Subcutaneous abdominal adipose tissue (tissue), 5 donors: Measurements from ENCODE around the gene MX2.

Experiments
- H3K27ac ChIP-seq: one replicate; pipeline ENCODE4 v1.7.0; 2013; ENCODE audit warnings: low read depth, mild to moderate bottlenecking, inconsistent platforms, low read length, moderate library complexity
- H3K27me3 ChIP-seq, 5 donors: one replicate each; pipeline ENCODE4 v1.7.0; 2013; ENCODE audit warnings: low read length in 5 of 5, inconsistent platforms in 1 of 5; ENCODE audit not compliant: control insufficient read depth in 5 of 5, insufficient read depth in 4 of 5
- H3K36me3 ChIP-seq, 5 donors: one replicate each; pipeline ENCODE4 v1.7.0; 2013; ENCODE audit warnings: low read length in 5 of 5; ENCODE audit not compliant: control insufficient read depth in 5 of 5, insufficient read depth in 5 of 5
- H3K4me1 ChIP-seq, 5 donors: one replicate each; pipeline ENCODE4 v1.7.0; 2013; ENCODE audit warnings: low read length in 5 of 5, mild to moderate bottlenecking in 3 of 5, moderate library complexity in 1 of 5; ENCODE audit not compliant: control insufficient read depth in 5 of 5, insufficient read depth in 5 of 5
- H3K4me3 ChIP-seq, 5 donors: one replicate each; pipeline ENCODE4 v1.7.0; 2013; ENCODE audit warnings: low read length in 5 of 5, low read depth in 1 of 5
- H3K9ac ChIP-seq, 5 donors: one replicate each; pipeline ENCODE4 v1.7.0; 2013; ENCODE audit warnings: low read length in 5 of 5, mild to moderate bottlenecking in 4 of 5, moderate library complexity in 3 of 5
- H3K9me3 ChIP-seq, 5 donors: one replicate each; pipeline ENCODE4 v1.7.0; 2013; ENCODE audit warnings: low read length in 5 of 5; ENCODE audit not compliant: control insufficient read depth in 5 of 5
- donor health status: healthy.
- donor health status: healthy.
- donor health status: healthy.
- donor health status: healthy.
- donor health status: healthy.

Gene MX2

GRCh38 chr21:41453761-41454160 lies 91.9 kb downstream of the MX2 start:
- H3K27ac ChIP-seq = no peak overlapping the region
- H3K4me3 ChIP-seq = no peak overlapping the region
- H3K4me1 ChIP-seq = no peaks in the 10 kb centered on the region
- no peaks in the 10 kb centered on the region for H3K27me3 ChIP-seq
- H3K9me3 ChIP-seq = no peaks in the 10 kb centered on the region
- no peak overlapping the region for H3K9ac ChIP-seq
- H3K36me3 ChIP-seq = peaks cover 4 to 88% (median 64%) of the 10 kb centered on the region in 5 donors

- H3K9ac ChIP-seq = no peak overlapping the region
- H3K4me1 ChIP-seq = peaks cover 0 to 2% (median 0%) of the 10 kb centered on the region in 5 donors
- peaks cover 0 to 64% (median 41%) of the 10 kb centered on the region in 5 donors for H3K36me3 ChIP-seq
- H3K27me3 ChIP-seq = no peaks in the 10 kb centered on the region
- H3K27ac ChIP-seq = no peak overlapping the region
- no peak overlapping the region for H3K4me3 ChIP-seq
- no peaks in the 10 kb centered on the region for H3K9me3 ChIP-seq
Observed at GRCh38 chr21:41458121-41458520, 96.3 kb downstream of the MX2 start.

- no peak overlapping the region for H3K4me3 ChIP-seq
- H3K9me3 ChIP-seq = no peaks in the 10 kb centered on the region
- peaks cover 0 to 2% (median 0%) of the 10 kb centered on the region in 5 donors for H3K4me1 ChIP-seq
- no peak overlapping the region for H3K27ac ChIP-seq
- H3K27me3 ChIP-seq = no peaks in the 10 kb centered on the region
- H3K9ac ChIP-seq = no peak overlapping the region
- H3K36me3 ChIP-seq = peaks cover 0 to 59% (median 41%) of the 10 kb centered on the region in 5 donors
Observed at GRCh38 chr21:41458559-41458958, 96.7 kb downstream of the MX2 start.
